ENCODE measurements around the gene CTSH.

DNA sequence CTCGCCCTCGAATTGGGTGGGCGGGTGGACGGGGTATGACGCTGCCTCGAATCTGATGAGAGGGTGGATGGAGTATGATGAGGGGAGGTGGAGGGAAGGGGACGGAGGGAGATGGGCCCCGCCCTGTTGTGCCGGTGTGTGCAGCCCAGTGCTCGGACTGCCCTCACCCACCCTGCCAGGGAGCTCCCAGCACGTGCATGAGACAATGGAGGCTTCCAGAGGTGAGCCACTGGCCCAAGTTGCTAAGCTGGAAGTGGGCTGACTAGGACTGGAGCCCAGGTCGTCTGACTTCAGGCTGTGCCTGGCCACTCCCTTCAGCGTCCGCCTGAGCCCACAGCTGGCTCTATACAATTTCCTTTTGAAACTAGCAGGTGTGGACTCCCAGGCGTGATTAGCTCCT, 47.0 kb upstream of the CTSH start:
- TF ChIP-seq EP300 (IDR thresholded peaks at IDR 0.05; ENCODE audit: borderline replicate concordance) (no peak), NFIC (IDR thresholded peaks at IDR 0.05) (no peak), TAF1 (IDR thresholded peaks at IDR 0.05; ENCODE audit: low read depth) (no peak), ZBTB7A (IDR thresholded peaks at IDR 0.05; ENCODE audit: low read depth) (no peak), TCF12 (IDR thresholded peaks at IDR 0.05; ENCODE audit: low read depth) (no peak)
- TF ChIP-seq, protein P1, sequence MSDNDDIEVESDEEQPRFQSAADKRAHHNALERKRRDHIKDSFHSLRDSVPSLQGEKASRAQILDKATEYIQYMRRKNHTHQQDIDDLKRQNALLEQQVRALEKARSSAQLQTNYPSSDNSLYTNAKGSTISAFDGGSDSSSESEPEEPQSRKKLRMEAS (IDR thresholded peaks at IDR 0.05): no peak
- TF ChIP-seq, protein P2, sequence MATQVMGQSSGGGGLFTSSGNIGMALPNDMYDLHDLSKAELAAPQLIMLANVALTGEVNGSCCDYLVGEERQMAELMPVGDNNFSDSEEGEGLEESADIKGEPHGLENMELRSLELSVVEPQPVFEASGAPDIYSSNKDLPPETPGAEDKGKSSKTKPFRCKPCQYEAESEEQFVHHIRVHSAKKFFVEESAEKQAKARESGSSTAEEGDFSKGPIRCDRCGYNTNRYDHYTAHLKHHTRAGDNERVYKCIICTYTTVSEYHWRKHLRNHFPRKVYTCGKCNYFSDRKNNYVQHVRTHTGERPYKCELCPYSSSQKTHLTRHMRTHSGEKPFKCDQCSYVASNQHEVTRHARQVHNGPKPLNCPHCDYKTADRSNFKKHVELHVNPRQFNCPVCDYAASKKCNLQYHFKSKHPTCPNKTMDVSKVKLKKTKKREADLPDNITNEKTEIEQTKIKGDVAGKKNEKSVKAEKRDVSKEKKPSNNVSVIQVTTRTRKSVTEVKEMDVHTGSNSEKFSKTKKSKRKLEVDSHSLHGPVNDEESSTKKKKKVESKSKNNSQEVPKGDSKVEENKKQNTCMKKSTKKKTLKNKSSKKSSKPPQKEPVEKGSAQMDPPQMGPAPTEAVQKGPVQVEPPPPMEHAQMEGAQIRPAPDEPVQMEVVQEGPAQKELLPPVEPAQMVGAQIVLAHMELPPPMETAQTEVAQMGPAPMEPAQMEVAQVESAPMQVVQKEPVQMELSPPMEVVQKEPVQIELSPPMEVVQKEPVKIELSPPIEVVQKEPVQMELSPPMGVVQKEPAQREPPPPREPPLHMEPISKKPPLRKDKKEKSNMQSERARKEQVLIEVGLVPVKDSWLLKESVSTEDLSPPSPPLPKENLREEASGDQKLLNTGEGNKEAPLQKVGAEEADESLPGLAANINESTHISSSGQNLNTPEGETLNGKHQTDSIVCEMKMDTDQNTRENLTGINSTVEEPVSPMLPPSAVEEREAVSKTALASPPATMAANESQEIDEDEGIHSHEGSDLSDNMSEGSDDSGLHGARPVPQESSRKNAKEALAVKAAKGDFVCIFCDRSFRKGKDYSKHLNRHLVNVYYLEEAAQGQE (IDR thresholded peaks at IDR 0.05; ENCODE audit: low read depth): no peak
